PFSK-1 (cell line): Measurements from ENCODE around the gene DNER.

ENCODE experiments used
- FOXP2 ChIP-seq: optimal IDR thresholded peaks from 2 replicates; pipeline ENCODE3; 2011; ENCODE audit warnings: borderline replicate concordance, control low read depth, inconsistent platforms; ENCODE audit not compliant: insufficient read depth; ENCODE audit errors: extremely low read length, extremely low read depth
- POLR2AphosphoS5 ChIP-seq: IDR thresholded peaks from 2 replicates; pipeline ENCODE4 v1.6.1; 2012; ENCODE audit warnings: low read depth, mild to moderate bottlenecking, control low read depth, low read length, moderate library complexity
- SIN3A ChIP-seq: IDR thresholded peaks from 2 replicates; pipeline ENCODE4 v1.6.1; 2012; ENCODE audit warnings: mild to moderate bottlenecking, low read length, moderate library complexity, borderline replicate concordance; ENCODE audit not compliant: insufficient read depth
- TAF1 ChIP-seq: IDR thresholded peaks from 2 replicates; pipeline ENCODE4 v1.6.1; 2012; ENCODE audit warnings: low read length, control low read depth, borderline replicate concordance; ENCODE audit not compliant: insufficient read depth
- TF ChIP-seq, protein P1 (sequence below), 2 experiments: IDR thresholded peaks; 2 replicates each; pipeline versions ENCODE4 v1.6.1 to v1.8.0; 2011 to 2012; ENCODE audit warnings: low read depth in 2 of 2, low read length in 2 of 2, control low read depth in 1 of 2, inconsistent platforms in 1 of 2, mild to moderate bottlenecking in 1 of 2, moderate library complexity in 1 of 2; ENCODE audit not compliant: insufficient read depth in 1 of 2

DNA sequence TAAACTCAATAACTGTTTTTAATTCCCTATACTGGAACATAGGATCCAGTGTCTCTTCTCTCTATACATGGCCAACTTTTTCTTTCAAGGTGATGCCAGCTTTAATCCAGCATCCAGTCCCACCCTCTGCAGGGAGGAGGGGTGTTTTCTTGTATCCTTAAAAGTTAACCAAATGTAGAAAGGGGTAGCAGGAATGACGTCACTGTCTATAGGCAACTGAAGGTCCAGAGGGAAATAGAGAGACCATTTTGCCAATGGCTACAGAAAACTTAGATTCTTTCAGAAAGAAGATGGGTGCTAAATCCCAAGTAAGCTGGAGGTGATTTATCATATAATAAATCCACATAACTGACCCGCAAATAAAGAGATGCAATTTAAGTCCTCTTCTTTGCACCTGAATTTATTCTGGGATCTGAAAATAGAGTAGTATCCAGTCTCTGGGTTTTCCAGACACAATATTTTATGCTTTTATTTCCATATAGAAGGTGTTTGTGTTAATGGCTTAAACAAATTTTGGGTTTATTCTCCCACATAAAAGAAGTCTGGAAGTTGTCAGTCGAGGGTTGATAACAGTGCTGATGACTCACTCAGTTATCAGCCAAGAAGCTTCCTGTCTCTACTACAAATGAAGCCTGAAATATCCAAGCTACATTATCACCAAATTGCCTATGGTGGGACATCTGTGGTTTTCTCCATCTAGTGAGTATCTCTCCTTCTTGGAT lies 5.7 kb upstream of the DNER start:
- TF ChIP-seq SIN3A, result no peak
- TF ChIP-seq POLR2AphosphoS5, result no peak
- TF ChIP-seq TAF1, result no peak
- TF ChIP-seq, protein P1, sequence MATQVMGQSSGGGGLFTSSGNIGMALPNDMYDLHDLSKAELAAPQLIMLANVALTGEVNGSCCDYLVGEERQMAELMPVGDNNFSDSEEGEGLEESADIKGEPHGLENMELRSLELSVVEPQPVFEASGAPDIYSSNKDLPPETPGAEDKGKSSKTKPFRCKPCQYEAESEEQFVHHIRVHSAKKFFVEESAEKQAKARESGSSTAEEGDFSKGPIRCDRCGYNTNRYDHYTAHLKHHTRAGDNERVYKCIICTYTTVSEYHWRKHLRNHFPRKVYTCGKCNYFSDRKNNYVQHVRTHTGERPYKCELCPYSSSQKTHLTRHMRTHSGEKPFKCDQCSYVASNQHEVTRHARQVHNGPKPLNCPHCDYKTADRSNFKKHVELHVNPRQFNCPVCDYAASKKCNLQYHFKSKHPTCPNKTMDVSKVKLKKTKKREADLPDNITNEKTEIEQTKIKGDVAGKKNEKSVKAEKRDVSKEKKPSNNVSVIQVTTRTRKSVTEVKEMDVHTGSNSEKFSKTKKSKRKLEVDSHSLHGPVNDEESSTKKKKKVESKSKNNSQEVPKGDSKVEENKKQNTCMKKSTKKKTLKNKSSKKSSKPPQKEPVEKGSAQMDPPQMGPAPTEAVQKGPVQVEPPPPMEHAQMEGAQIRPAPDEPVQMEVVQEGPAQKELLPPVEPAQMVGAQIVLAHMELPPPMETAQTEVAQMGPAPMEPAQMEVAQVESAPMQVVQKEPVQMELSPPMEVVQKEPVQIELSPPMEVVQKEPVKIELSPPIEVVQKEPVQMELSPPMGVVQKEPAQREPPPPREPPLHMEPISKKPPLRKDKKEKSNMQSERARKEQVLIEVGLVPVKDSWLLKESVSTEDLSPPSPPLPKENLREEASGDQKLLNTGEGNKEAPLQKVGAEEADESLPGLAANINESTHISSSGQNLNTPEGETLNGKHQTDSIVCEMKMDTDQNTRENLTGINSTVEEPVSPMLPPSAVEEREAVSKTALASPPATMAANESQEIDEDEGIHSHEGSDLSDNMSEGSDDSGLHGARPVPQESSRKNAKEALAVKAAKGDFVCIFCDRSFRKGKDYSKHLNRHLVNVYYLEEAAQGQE (IDR thresholded peaks at IDR 0.05; ENCODE audit: insufficient read depth in 1 of 2, low read depth in 2 of 2, low read length in 2 of 2), result no peak
- TF ChIP-seq FOXP2, result no peak
